K562 (cell line): ENCODE measurements around the gene UBALD2.

ENCODE experiments used
- CTCF ChIP-seq, 3 experiments: IDR thresholded peaks in 2 of 3; conservative IDR thresholded peaks in 1 of 3; 2 replicates each; pipeline ENCODE4 v1.5.1; 2011 to 2012; ENCODE audit warnings: low read length in 3 of 3, mild to moderate bottlenecking in 3 of 3, control low read depth in 2 of 3, improper control_type of control experiment in 1 of 3, inconsistent platforms in 1 of 3, low read depth in 1 of 3, mixed read lengths in 1 of 3, moderate library complexity in 1 of 3; ENCODE audit not compliant: insufficient read depth in 2 of 3
- ETV6 ChIP-seq, 3 experiments: fragments of 150-350 bp in 1 of 3; sonication (generic) in 1 of 3; formaldehyde crosslinking in 1 of 3; IDR thresholded peaks; 2 replicates each; pipeline versions ENCODE4 v1.6.1 to v1.8.0; 2014 to 2022; ENCODE audit warnings: borderline replicate concordance in 2 of 3, low read depth in 2 of 3, antibody characterized with exemption in 1 of 3, low read length in 1 of 3, mild to moderate bottlenecking in 1 of 3, missing genetic modification reagents in 1 of 3

- TF ChIP-seq CTCF (IDR thresholded peaks at IDR 0.05 in 2 of 3, conservative IDR thresholded peaks at IDR 0.05 in 1 of 3; ENCODE audit: insufficient read depth in 2 of 3, low read depth in 1 of 3, low read length in 3 of 3) = no peak
- TF ChIP-seq ETV6 (IDR thresholded peaks at IDR 0.05; ENCODE audit: borderline replicate concordance in 1 of 2, low read depth in 2 of 2, low read length in 1 of 2) = no peak
- no peak for TF ChIP-seq ETV6 (CRISPR knock-in tag; IDR thresholded peaks at IDR 0.05; ENCODE audit: borderline replicate concordance)
Measured at GRCh38 chr17:76240461-76241203, 24.5 kb upstream of the UBALD2 start, which contains the start of gene RNF157.
